WTC11 (cell line): ENCODE data around the gene COL5A3. TPM values are rescaled to one million over a fixed set of nuclear protein-coding genes. Genes with fewer than 3 reads are reported as not detected.
A peak's percentile ranks its signal among the peaks of the same experiment; 100 is the strongest.

Experiments used
- ATAC-seq: fragments of 200-7000 bp; cut with Tn5 transposase; 2 replicates; pipeline ENCODE4 v1.10.0; 2021; ENCODE audit warnings: mild to moderate bottlenecking, moderate library complexity
- CTCF ChIA-PET: fragments of 300-600 bp; sonication (Branson Sonifier 250); formaldehyde crosslinking; loops from one replicate; lab custom pipeline; 2021; ENCODE audit warnings: antibody characterized with exemption; lab: Charles Lee
- POLR2A ChIA-PET: fragments of 350-600 bp; sonication (Branson Sonifier 250); formaldehyde crosslinking; loops from one replicate; lab custom pipeline; 2021; ENCODE audit warnings: antibody characterized with exemption; lab: Charles Lee
- DNase-seq: peaks from one replicate; pipeline ENCODE4 v3.0.0; 2021; ENCODE audit warnings: low spot score
- H3K27ac Mint-ChIP-seq: 2 replicates; pipeline ENCODE4 v1.8.0; 2021; ENCODE audit warnings: mixed read lengths
- H3K27me3 Mint-ChIP-seq: 2 replicates; pipeline ENCODE4 v1.8.0; 2021; ENCODE audit warnings: low read depth, mild to moderate bottlenecking, moderate library complexity, mixed read lengths
- H3K36me3 Mint-ChIP-seq: 2 replicates; pipeline ENCODE4 v1.8.0; 2021; ENCODE audit warnings: mixed read lengths
- H3K4me1 Mint-ChIP-seq: 2 replicates; pipeline ENCODE4 v1.8.0; 2022; ENCODE audit warnings: mixed read lengths
- H3K4me3 Mint-ChIP-seq: 2 replicates; pipeline ENCODE4 v1.8.0; 2021; ENCODE audit warnings: mild to moderate bottlenecking, moderate library complexity, mixed read lengths
- H3K9me3 Mint-ChIP-seq: 2 replicates; pipeline ENCODE4 v1.8.0; 2021; ENCODE audit warnings: mixed read lengths
- ATF1 ChIP-seq: sonication (generic); formaldehyde crosslinking; IDR thresholded peaks from 2 replicates; pipeline ENCODE4 v1.8.1; 2023; ENCODE audit warnings: mild to moderate bottlenecking, moderate library complexity, missing genetic modification reagents
- CREB1 ChIP-seq: sonication (generic); formaldehyde crosslinking; IDR thresholded peaks from 2 replicates; pipeline ENCODE4 v1.8.0; 2023; ENCODE audit warnings: mild to moderate bottlenecking, missing genetic modification reagents
- CREM ChIP-seq: sonication (generic); formaldehyde crosslinking; IDR thresholded peaks from 2 replicates; pipeline ENCODE4 v1.8.1; 2022; ENCODE audit warnings: mild to moderate bottlenecking, missing genetic modification reagents, moderate library complexity
- ELF4 ChIP-seq: sonication (generic); formaldehyde crosslinking; IDR thresholded peaks from 2 replicates; pipeline ENCODE4 v1.8.1; 2022; ENCODE audit warnings: low read depth, mild to moderate bottlenecking, moderate library complexity, missing genetic modification reagents
- FOXK1 ChIP-seq: sonication (generic); formaldehyde crosslinking; IDR thresholded peaks from 2 replicates; pipeline ENCODE4 v1.8.0; 2022; ENCODE audit warnings: mild to moderate bottlenecking, moderate library complexity, missing genetic modification reagents
- FOXP1 ChIP-seq: sonication (generic); formaldehyde crosslinking; IDR thresholded peaks from 2 replicates; pipeline ENCODE4 v1.8.0; 2022; ENCODE audit warnings: missing genetic modification reagents, mild to moderate bottlenecking, moderate library complexity, borderline replicate concordance
- GRHL2 ChIP-seq: fragments of 250-450 bp; sonication (Bioruptor Pico); IDR thresholded peaks from 2 replicates; pipeline ENCODE4 v1.8.0; 2022; ENCODE audit warnings: mild to moderate bottlenecking, moderate library complexity; ENCODE audit not compliant: insufficient replicate concordance, severe bottlenecking
- GTF2I ChIP-seq: fragments of 250-450 bp; sonication (Bioruptor Pico); conservative IDR thresholded peaks from 2 replicates; pipeline ENCODE4 v1.4.0; 2021; ENCODE audit warnings: mild to moderate bottlenecking
- JUN ChIP-seq: sonication (generic); formaldehyde crosslinking; IDR thresholded peaks from 2 replicates; pipeline ENCODE4 v1.8.0; 2023; ENCODE audit warnings: mild to moderate bottlenecking, missing genetic modification reagents
- KAT7 ChIP-seq: sonication (generic); formaldehyde crosslinking; IDR thresholded peaks from 2 replicates; pipeline ENCODE4 v1.8.1; 2023; ENCODE audit warnings: missing genetic modification reagents, mild to moderate bottlenecking, borderline replicate concordance
- NFE2L1 ChIP-seq: sonication (generic); formaldehyde crosslinking; IDR thresholded peaks from 2 replicates; pipeline ENCODE4 v1.8.1; 2023; ENCODE audit warnings: missing genetic modification reagents
- NR1H2 ChIP-seq: sonication (generic); formaldehyde crosslinking; IDR thresholded peaks from 2 replicates; pipeline ENCODE4 v1.9.0; 2021; ENCODE audit warnings: mild to moderate bottlenecking, moderate library complexity, missing genetic modification reagents
- NR3C1 ChIP-seq: sonication (generic); formaldehyde crosslinking; conservative IDR thresholded peaks from 2 replicates; pipeline ENCODE4 v1.8.1; 2023; ENCODE audit warnings: low read depth, mild to moderate bottlenecking, missing genetic modification reagents
- TCF7 ChIP-seq: sonication (generic); formaldehyde crosslinking; IDR thresholded peaks from 2 replicates; pipeline ENCODE4 v1.8.0; 2022; ENCODE audit warnings: mild to moderate bottlenecking, low read depth, missing genetic modification reagents, moderate library complexity
- ZBTB21 ChIP-seq: sonication (generic); formaldehyde crosslinking; IDR thresholded peaks from 2 replicates; pipeline ENCODE4 v1.8.1; 2023; ENCODE audit warnings: mild to moderate bottlenecking, missing genetic modification reagents, borderline replicate concordance
- ZNF138 ChIP-seq: sonication (generic); formaldehyde crosslinking; conservative IDR thresholded peaks from 2 replicates; pipeline ENCODE4 v1.8.1; 2022; ENCODE audit warnings: mild to moderate bottlenecking, moderate library complexity, missing genetic modification reagents
- total RNA-seq: library from RNA; stranded (reverse); gene quantifications from 3 replicates; pipeline ENCODE4 v1.2.3, GENCODE V29; 2021
- TF ChIP-seq, protein P1 (sequence below): sonication (generic); formaldehyde crosslinking; IDR thresholded peaks from 2 replicates; pipeline ENCODE4 v1.8.0; 2022; ENCODE audit warnings: missing genetic modification reagents
- TF ChIP-seq, protein P2 (sequence below): sonication (generic); formaldehyde crosslinking; conservative IDR thresholded peaks from 2 replicates; pipeline ENCODE4 v1.8.1; 2022; ENCODE audit warnings: mild to moderate bottlenecking, missing genetic modification reagents
- TF ChIP-seq, protein P3 (sequence below): sonication (generic); formaldehyde crosslinking; IDR thresholded peaks from 2 replicates; pipeline ENCODE4 v1.8.1; 2023; ENCODE audit warnings: mild to moderate bottlenecking, missing genetic modification reagents
- TF ChIP-seq, protein P4 (sequence below): fragments of 250-450 bp; sonication (Bioruptor Pico); conservative IDR thresholded peaks from 2 replicates; pipeline ENCODE4 v1.9.0; 2021; ENCODE audit warnings: mild to moderate bottlenecking
- TF ChIP-seq, protein P5 (sequence below): sonication (generic); formaldehyde crosslinking; IDR thresholded peaks from 2 replicates; pipeline ENCODE4 v1.8.1; 2022; ENCODE audit warnings: missing genetic modification reagents, borderline replicate concordance
- TF ChIP-seq, protein P6 (sequence below): sonication (generic); formaldehyde crosslinking; IDR thresholded peaks from 2 replicates; pipeline ENCODE4 v1.8.1; 2022; ENCODE audit warnings: low read depth, mild to moderate bottlenecking, moderate library complexity, missing genetic modification reagents, borderline replicate concordance

Gene COL5A3
- total RNA-seq, 1 experiment from 2014 or later = 0.81 TPM

DNA sequence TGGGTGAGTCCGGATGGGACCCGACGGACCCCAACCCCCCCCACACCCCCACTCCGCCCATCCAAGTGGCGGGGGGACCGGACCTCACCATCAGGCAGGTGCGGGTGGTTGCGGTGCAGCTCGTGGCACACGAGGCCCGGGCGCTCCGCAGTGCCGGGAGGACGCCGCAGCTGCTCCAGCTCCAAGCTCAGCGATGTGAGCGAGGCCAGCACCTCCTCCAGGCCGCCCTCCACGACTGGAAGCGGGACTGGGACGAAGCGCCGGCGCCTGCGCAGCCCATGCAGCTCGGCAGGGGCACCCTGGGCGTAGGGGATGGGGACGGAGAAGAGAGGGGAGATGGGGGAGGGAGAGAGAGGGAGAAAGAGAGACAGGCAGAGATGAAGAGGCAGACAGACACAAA lies 43.9 kb downstream of the COL5A3 start (continued):
- TF ChIP-seq, protein P1, sequence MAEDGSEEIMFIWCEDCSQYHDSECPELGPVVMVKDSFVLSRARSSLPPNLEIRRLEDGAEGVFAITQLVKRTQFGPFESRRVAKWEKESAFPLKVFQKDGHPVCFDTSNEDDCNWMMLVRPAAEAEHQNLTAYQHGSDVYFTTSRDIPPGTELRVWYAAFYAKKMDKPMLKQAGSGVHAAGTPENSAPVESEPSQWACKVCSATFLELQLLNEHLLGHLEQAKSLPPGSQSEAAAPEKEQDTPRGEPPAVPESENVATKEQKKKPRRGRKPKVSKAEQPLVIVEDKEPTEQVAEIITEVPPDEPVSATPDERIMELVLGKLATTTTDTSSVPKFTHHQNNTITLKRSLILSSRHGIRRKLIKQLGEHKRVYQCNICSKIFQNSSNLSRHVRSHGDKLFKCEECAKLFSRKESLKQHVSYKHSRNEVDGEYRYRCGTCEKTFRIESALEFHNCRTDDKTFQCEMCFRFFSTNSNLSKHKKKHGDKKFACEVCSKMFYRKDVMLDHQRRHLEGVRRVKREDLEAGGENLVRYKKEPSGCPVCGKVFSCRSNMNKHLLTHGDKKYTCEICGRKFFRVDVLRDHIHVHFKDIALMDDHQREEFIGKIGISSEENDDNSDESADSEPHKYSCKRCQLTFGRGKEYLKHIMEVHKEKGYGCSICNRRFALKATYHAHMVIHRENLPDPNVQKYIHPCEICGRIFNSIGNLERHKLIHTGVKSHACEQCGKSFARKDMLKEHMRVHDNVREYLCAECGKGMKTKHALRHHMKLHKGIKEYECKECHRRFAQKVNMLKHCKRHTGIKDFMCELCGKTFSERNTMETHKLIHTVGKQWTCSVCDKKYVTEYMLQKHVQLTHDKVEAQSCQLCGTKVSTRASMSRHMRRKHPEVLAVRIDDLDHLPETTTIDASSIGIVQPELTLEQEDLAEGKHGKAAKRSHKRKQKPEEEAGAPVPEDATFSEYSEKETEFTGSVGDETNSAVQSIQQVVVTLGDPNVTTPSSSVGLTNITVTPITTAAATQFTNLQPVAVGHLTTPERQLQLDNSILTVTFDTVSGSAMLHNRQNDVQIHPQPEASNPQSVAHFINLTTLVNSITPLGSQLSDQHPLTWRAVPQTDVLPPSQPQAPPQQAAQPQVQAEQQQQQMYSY (CRISPR knock-in tag) = no peak
- TF ChIP-seq CREB1 (CRISPR knock-in tag) = no peak
- TF ChIP-seq, protein P2, sequence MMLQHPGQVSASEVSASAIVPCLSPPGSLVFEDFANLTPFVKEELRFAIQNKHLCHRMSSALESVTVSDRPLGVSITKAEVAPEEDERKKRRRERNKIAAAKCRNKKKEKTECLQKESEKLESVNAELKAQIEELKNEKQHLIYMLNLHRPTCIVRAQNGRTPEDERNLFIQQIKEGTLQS = no peak

DNA sequence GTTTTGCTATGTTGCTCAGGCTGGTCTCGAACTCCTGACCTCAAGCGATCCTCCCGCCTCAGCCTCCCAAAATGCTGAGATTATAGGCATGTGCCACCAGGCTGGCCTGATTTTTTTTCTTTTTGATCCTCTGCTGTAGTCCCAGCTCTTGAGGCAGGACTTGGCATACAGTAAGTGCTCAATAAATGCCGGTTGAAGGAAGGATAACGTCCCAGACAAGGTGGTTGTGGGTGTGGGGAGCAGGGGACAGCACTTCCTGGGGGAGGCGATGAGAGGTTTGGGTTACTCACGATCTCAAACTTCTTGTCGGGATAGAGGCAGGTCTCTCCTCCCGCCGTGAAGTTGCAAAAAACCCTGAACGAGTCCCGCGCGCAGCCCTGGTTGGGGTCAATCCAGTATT lies 44.3 kb downstream of the COL5A3 start:
- POLR2A ChIA-PET = interaction anchor here (0.6 to 1.0 kb wide), 3 partner anchors 20 to 542 kb away, joined by 3 to 4 read pairs (median 3); no protein-coding TSS in a partner anchor
- CTCF ChIA-PET = interaction anchor here (0.7 to 3.7 kb wide), 11 partner anchors 11 to 147 kb away, joined by 3 to 27 read pairs (median 4); partner anchors contain the start of genes COL5A3 and OLFM2

More for the DNA sequence above, 44.3 kb downstream of the COL5A3 start:
- no peak overlapping the region for H3K27ac Mint-ChIP-seq
- H3K4me1 Mint-ChIP-seq = peaks cover 12% of the 10 kb centered on the region
- no peaks in the 10 kb centered on the region for H3K9me3 Mint-ChIP-seq
- H3K4me3 Mint-ChIP-seq = peak overlapping the region; percentile 66
- no peaks in the 10 kb centered on the region for H3K36me3 Mint-ChIP-seq
- ATAC-seq (peak; percentile 8; the same call in 1 of the 2 replicates), DNase-seq (no peak)
- TF ChIP-seq NFE2L1 (CRISPR knock-in tag) (no peak), ZNF138 (CRISPR knock-in tag) (no peak), TCF7 (CRISPR knock-in tag) (no peak), ATF1 (CRISPR knock-in tag) (no peak), FOXP1 (CRISPR knock-in tag) (no peak; the same call in 1 of the 2 replicates), ZBTB21 (CRISPR knock-in tag) (no peak), GRHL2 (no peak), FOXK1 (CRISPR knock-in tag) (no peak), KAT7 (CRISPR knock-in tag) (no peak), JUN (CRISPR knock-in tag) (no peak), ELF4 (no peak), NR3C1 (no peak), NR1H2 (CRISPR knock-in tag) (no peak), GTF2I (no peak), CREM (CRISPR knock-in tag) (no peak)
- TF ChIP-seq, protein P3, sequence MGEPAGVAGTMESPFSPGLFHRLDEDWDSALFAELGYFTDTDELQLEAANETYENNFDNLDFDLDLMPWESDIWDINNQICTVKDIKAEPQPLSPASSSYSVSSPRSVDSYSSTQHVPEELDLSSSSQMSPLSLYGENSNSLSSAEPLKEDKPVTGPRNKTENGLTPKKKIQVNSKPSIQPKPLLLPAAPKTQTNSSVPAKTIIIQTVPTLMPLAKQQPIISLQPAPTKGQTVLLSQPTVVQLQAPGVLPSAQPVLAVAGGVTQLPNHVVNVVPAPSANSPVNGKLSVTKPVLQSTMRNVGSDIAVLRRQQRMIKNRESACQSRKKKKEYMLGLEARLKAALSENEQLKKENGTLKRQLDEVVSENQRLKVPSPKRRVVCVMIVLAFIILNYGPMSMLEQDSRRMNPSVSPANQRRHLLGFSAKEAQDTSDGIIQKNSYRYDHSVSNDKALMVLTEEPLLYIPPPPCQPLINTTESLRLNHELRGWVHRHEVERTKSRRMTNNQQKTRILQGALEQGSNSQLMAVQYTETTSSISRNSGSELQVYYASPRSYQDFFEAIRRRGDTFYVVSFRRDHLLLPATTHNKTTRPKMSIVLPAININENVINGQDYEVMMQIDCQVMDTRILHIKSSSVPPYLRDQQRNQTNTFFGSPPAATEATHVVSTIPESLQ = no peak
- TF ChIP-seq, protein P2 = no peak
- TF ChIP-seq, protein P4, sequence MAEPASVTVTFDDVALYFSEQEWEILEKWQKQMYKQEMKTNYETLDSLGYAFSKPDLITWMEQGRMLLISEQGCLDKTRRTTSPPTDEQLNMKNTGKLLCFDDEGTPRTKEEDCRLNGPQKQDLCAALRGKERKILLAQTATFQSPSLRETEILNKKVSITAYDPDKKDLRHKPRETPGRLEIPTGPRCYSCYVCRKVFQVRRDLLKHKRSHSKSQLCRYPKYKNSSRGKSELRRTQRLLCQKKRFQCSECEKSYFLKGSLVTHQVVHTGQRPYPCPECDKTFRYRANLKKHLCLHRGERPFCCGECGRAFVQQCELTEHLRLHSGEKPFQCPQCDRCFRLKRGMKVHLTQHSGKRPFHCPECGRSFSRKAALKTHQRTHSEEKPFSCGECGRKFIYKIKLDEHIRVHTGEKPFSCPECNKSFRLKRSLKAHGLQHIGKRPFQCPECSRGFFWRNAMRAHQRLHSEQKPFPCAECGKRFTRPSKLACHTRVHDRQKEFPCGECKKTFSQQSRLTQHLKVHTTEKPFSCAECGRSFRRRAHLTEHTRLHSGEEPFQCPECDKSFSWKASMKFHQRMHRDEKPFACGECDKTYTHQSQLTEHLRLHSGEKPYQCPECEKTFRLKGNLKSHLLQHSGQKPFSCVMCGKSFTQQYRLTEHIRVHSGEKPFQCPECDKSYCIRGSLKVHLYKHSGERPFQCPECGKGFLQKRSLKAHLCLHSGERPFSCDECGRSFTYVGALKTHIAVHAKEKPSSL (CRISPR knock-in tag) = no peak
- TF ChIP-seq, protein P5, sequence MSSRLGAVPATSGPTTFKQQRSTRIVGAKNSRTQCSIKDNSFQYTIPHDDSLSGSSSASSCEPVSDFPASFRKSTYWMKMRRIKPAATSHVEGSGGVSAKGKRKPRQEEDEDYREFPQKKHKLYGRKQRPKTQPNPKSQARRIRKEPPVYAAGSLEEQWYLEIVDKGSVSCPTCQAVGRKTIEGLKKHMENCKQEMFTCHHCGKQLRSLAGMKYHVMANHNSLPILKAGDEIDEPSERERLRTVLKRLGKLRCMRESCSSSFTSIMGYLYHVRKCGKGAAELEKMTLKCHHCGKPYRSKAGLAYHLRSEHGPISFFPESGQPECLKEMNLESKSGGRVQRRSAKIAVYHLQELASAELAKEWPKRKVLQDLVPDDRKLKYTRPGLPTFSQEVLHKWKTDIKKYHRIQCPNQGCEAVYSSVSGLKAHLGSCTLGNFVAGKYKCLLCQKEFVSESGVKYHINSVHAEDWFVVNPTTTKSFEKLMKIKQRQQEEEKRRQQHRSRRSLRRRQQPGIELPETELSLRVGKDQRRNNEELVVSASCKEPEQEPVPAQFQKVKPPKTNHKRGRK (CRISPR knock-in tag) = no peak
- TF ChIP-seq, protein P6, sequence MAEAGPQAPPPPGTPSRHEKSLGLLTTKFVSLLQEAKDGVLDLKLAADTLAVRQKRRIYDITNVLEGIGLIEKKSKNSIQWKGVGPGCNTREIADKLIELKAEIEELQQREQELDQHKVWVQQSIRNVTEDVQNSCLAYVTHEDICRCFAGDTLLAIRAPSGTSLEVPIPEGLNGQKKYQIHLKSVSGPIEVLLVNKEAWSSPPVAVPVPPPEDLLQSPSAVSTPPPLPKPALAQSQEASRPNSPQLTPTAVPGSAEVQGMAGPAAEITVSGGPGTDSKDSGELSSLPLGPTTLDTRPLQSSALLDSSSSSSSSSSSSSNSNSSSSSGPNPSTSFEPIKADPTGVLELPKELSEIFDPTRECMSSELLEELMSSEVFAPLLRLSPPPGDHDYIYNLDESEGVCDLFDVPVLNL (CRISPR knock-in tag) = no peak
- H3K27me3 Mint-ChIP-seq = peaks cover 46% of the 10 kb centered on the region
